ENCODE results near the gene BBS10.

Gene BBS10

DNA sequence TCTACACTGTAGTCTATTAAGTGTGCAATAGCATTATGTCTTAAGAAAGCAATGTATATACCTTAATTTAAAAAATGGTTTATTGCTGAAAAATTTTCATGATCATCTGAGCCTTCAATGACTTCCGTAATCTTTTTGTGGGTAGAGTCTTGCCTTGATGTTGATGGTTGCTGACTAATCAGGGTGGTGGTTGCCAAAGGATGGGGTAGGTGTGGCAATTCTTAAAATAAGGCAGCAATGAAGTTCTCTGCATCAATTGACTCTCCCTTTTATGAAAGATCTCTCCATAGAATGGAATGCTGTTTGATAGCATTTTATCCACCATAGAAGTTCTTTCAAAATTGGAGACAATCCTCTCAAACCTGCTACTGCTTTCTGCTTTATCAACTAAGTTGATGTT, 41.1 kb downstream of the BBS10 start:
- Histone ChIP-seq H3K36me3 (replicated peaks; ENCODE audit: low read depth, low read length) (no peaks in the 10 kb centered on the region), H3K27ac (ENCODE audit: low read length) (no peak overlapping the region), H4K20me1 (ENCODE audit: insufficient read depth, low read length) (no peaks in the 10 kb centered on the region), H3K4me3 (ENCODE audit: low read length) (no peak overlapping the region), H2AFZ (ENCODE audit: low read depth, low read length) (no peak overlapping the region), H3K79me2 (ENCODE audit: low read length) (no peaks in the 10 kb centered on the region), H3K4me2 (ENCODE audit: low read length) (no peak overlapping the region), H3K9me3 (ENCODE audit: insufficient read depth, low read length) (no peaks in the 10 kb centered on the region), H3K4me1 (ENCODE audit: low read length) (no peaks in the 10 kb centered on the region), H3K27me3 (ENCODE audit: low read depth, low read length) (no peaks in the 10 kb centered on the region), H3K9ac (ENCODE audit: low read length) (no peak overlapping the region)
- no peak for TF ChIP-seq EZH2phosphoT487 (IDR thresholded peaks at IDR 0.05; ENCODE audit: low read depth)
- TF ChIP-seq, protein P1, sequence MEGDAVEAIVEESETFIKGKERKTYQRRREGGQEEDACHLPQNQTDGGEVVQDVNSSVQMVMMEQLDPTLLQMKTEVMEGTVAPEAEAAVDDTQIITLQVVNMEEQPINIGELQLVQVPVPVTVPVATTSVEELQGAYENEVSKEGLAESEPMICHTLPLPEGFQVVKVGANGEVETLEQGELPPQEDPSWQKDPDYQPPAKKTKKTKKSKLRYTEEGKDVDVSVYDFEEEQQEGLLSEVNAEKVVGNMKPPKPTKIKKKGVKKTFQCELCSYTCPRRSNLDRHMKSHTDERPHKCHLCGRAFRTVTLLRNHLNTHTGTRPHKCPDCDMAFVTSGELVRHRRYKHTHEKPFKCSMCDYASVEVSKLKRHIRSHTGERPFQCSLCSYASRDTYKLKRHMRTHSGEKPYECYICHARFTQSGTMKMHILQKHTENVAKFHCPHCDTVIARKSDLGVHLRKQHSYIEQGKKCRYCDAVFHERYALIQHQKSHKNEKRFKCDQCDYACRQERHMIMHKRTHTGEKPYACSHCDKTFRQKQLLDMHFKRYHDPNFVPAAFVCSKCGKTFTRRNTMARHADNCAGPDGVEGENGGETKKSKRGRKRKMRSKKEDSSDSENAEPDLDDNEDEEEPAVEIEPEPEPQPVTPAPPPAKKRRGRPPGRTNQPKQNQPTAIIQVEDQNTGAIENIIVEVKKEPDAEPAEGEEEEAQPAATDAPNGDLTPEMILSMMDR (IDR thresholded peaks at IDR 0.05; ENCODE audit: low read depth, low read length): no peak

DNA sequence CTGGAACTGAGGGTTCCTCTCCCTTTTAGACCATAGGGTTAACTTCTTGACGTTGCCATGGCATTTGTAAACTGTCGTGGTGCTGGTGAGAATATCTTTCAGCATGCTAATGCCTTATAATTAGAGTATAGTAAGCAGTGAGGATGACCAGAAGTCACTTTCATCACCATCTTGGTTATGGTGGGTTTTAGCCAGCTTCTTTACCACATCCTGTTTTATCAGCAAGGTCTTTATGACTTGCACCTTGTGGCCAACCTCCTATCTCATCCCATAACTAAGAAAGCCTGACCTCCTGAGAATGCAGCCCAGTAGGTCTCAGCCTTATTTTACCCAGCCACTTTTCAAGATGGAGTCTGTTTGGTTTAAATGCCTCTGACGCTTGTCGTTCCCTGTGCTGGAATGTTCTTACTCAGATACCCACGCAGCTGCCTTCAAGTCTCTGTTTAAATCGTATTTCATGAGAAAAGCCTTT, 44.2 kb downstream of the BBS10 start:
- no peak overlapping the region for H3K4me2 ChIP-seq (ENCODE audit: low read length)
- H3K27me3 ChIP-seq (ENCODE audit: low read depth, low read length): no peaks in the 10 kb centered on the region
- H2AFZ ChIP-seq (ENCODE audit: low read depth, low read length): no peak overlapping the region
- no peaks in the 10 kb centered on the region for H3K79me2 ChIP-seq (ENCODE audit: low read length)
- no peaks in the 10 kb centered on the region for H4K20me1 ChIP-seq (ENCODE audit: insufficient read depth, low read length)
- no peak overlapping the region for H3K27ac ChIP-seq (ENCODE audit: low read length)
- H3K36me3 ChIP-seq (replicated peaks; ENCODE audit: low read depth, low read length): no peaks in the 10 kb centered on the region
- H3K4me1 ChIP-seq (ENCODE audit: low read length): no peaks in the 10 kb centered on the region
- no peaks in the 10 kb centered on the region for H3K9me3 ChIP-seq (ENCODE audit: insufficient read depth, low read length)
- TF ChIP-seq EZH2phosphoT487 (IDR thresholded peaks at IDR 0.05; ENCODE audit: low read depth): no peak
- TF ChIP-seq, protein P1 (IDR thresholded peaks at IDR 0.05; ENCODE audit: low read depth, low read length): no peak
- H3K9ac ChIP-seq (ENCODE audit: low read length): no peak overlapping the region
- no peak overlapping the region for H3K4me3 ChIP-seq (ENCODE audit: low read length)

DNA sequence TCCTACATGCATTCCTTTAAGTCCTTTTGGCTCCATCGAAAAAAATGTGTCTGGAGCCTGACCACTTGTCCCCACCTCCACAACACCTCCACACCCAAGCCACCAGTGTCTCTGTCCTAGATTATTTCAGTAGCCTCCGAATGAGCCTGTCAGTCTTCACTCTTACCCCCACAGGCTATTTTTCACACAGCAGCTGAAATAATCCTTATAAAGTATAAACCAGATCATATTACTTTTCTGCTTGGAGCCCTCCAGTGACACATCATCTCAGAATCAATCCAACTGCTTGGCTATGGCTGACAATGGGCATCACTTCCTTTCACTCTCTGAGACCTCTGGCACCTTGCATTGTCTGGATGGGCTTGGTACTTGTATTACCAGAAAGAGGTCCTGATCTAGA, 44.9 kb downstream of the BBS10 start:
- TF ChIP-seq EZH2phosphoT487 (IDR thresholded peaks at IDR 0.05; ENCODE audit: low read depth): no peak
- TF ChIP-seq, protein P1 (IDR thresholded peaks at IDR 0.05; ENCODE audit: low read depth, low read length): no peak
- Histone ChIP-seq H4K20me1 (ENCODE audit: insufficient read depth, low read length) (no peaks in the 10 kb centered on the region), H3K4me1 (ENCODE audit: low read length) (no peaks in the 10 kb centered on the region), H3K9me3 (ENCODE audit: insufficient read depth, low read length) (no peaks in the 10 kb centered on the region), H3K27ac (ENCODE audit: low read length) (no peak overlapping the region), H3K79me2 (ENCODE audit: low read length) (no peaks in the 10 kb centered on the region), H3K36me3 (replicated peaks; ENCODE audit: low read depth, low read length) (no peaks in the 10 kb centered on the region), H3K9ac (ENCODE audit: low read length) (no peak overlapping the region), H3K4me2 (ENCODE audit: low read length) (no peak overlapping the region), H3K27me3 (ENCODE audit: low read depth, low read length) (no peaks in the 10 kb centered on the region), H3K4me3 (ENCODE audit: low read length) (no peak overlapping the region), H2AFZ (ENCODE audit: low read depth, low read length) (no peak overlapping the region)

DNA sequence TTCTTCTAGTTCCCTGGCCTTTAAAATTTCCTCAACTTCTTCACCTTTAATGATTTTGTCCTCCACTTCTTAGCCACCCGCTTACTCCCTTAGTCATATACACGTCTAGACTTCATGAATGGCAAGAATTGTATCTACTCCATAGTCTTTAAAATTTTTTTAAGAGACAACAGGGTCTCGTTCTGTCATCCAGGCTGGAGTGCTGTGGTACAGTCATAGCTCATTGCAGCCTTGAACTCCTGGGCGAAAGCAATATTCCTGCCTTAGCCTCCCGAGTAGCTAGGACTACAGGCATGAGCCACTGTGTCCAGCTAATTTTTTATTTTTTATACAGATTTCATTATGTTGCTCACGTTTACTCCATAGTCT, 47.9 kb downstream of the BBS10 start:
- TF ChIP-seq, protein P1 (IDR thresholded peaks at IDR 0.05; ENCODE audit: low read depth, low read length): no peak
- no peak for TF ChIP-seq EZH2phosphoT487 (IDR thresholded peaks at IDR 0.05; ENCODE audit: low read depth)
- H3K4me2 ChIP-seq (ENCODE audit: low read length): no peak overlapping the region
- no peaks in the 10 kb centered on the region for H3K27me3 ChIP-seq (ENCODE audit: low read depth, low read length)
- no peak overlapping the region for H3K4me3 ChIP-seq (ENCODE audit: low read length)
- no peaks in the 10 kb centered on the region for H3K4me1 ChIP-seq (ENCODE audit: low read length)
- H3K9me3 ChIP-seq (ENCODE audit: insufficient read depth, low read length): no peaks in the 10 kb centered on the region
- no peak overlapping the region for H2AFZ ChIP-seq (ENCODE audit: low read depth, low read length)
- no peaks in the 10 kb centered on the region for H4K20me1 ChIP-seq (ENCODE audit: insufficient read depth, low read length)
- no peaks in the 10 kb centered on the region for H3K36me3 ChIP-seq (replicated peaks; ENCODE audit: low read depth, low read length)
- H3K79me2 ChIP-seq (ENCODE audit: low read length): no peaks in the 10 kb centered on the region
- no peak overlapping the region for H3K9ac ChIP-seq (ENCODE audit: low read length)
- no peak overlapping the region for H3K27ac ChIP-seq (ENCODE audit: low read length)

Data from OCI-LY3 (cell line).